HG03060 (cell line): ENCODE data around the gene PHACTR3.

Source experiments
- ATAC-seq: cut with Tn5 transposase; IDR thresholded peaks from one replicate; pipeline ENCODE4 v1.9.1; 2021; ENCODE audit warnings: low read depth, moderate number of reproducible peaks; ENCODE audit not compliant: unreplicated experiment

Gene PHACTR3

GRCh38 chr20:59587570-59587969 is 16.8 kb upstream of the PHACTR3 start:
- ATAC-seq: no peak

- ATAC-seq: no peak
Observed at GRCh38 chr20:59588236-59588855, 16.0 kb upstream of the PHACTR3 start.

GRCh38 chr20:59589086-59589684 is 15.2 kb upstream of the PHACTR3 start:
- ATAC-seq: no peak

GRCh38 chr20:59591061-59591460 is 13.3 kb upstream of the PHACTR3 start:
- ATAC-seq: no peak

- no peak for ATAC-seq
Observed at GRCh38 chr20:59596690-59597089, 7.7 kb upstream of the PHACTR3 start.

GRCh38 chr20:59597240-59597639 is 7.1 kb upstream of the PHACTR3 start:
- no peak for ATAC-seq

GRCh38 chr20:59598625-59599310 is 5.6 kb upstream of the PHACTR3 start:
- ATAC-seq: no peak

GRCh38 chr20:59599941-59600340 is 4.4 kb upstream of the PHACTR3 start:
- ATAC-seq: no peak

GRCh38 chr20:59600472-59600871 is 3.9 kb upstream of the PHACTR3 start:
- ATAC-seq: no peak

GRCh38 chr20:59602546-59603080 is 1.7 kb upstream of the PHACTR3 start:
- ATAC-seq: no peak

GRCh38 chr20:59603176-59603575 is 1.2 kb upstream of the PHACTR3 start:
- no peak for ATAC-seq

GRCh38 chr20:59604741-59605600 is 631 bp downstream of the PHACTR3 start:
- ATAC-seq: no peak

- no peak for ATAC-seq
Observed at GRCh38 chr20:59605601-59606364, 1.4 kb downstream of the PHACTR3 start.

GRCh38 chr20:59606566-59606965 is 2.2 kb downstream of the PHACTR3 start:
- no peak for ATAC-seq

GRCh38 chr20:59608396-59608795 is 4.1 kb downstream of the PHACTR3 start:
- no peak for ATAC-seq

- ATAC-seq: no peak
Observed at GRCh38 chr20:59608871-59609270, 4.5 kb downstream of the PHACTR3 start.

GRCh38 chr20:59611286-59611685 is 6.9 kb downstream of the PHACTR3 start:
- no peak for ATAC-seq

- no peak for ATAC-seq
Observed at GRCh38 chr20:59613861-59614260, 9.5 kb downstream of the PHACTR3 start.

- ATAC-seq: no peak
Observed at GRCh38 chr20:59614714-59615113, 10.4 kb downstream of the PHACTR3 start.

GRCh38 chr20:59616306-59616705 is 12.0 kb downstream of the PHACTR3 start:
- no peak for ATAC-seq
